ENCODE data around the gene KIAA1549. TPM values are rescaled to one million over a fixed set of nuclear protein-coding genes. Genes with fewer than 3 reads are reported as not detected.

KIAA1549 gene
- total RNA-seq, 2 donors from 2014 or later = 3.7 to 8.8 TPM

DNA sequence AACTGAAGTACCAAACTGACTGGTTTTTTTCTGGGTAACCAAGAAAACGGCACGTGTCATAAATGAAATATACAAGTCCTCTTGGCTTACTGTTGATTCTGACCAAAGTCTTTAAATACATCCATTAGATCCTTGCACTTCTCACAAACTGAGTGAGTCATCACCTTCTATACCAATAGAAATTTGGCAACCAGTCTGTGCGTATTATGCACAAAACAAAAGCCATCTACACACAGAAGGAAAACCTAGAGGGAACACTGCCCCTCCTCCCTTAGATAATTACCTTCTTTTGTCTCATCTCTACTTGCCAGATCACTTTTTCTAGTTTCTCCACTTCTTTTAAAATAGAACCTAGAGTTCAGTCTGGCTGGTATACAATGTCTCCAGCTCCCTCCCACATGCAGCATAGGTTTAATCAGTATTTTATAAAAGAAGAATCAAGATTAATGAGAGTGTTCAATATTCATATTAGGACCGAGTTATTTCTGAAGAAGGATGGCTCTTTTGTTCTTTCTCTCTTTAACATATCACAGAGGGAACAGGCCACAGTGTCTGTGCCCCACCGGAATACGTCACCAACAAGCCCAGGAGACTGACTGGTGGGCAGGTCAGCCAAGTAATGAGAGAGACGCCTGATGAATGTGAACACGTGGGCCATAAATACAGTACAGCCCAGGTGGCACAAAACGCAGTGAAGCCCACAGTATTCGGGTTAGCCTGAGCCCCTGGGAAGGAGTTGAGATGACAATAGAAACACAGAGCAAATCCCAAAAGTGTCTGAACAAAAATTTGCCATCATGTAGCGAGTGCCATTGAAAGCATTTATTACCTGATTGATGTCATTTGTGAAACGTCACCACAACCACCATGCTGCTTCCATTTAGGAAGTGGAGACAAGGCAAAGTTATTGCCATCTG lies 91.3 kb downstream of the KIAA1549 start:
- H3K36me3 ChIP-seq = no peaks in the 10 kb centered on the region
- H3K9me3 ChIP-seq = no peaks in the 10 kb centered on the region
- no peaks in the 10 kb centered on the region for H3K4me1 ChIP-seq (replicated peaks)
- intact Hi-C loops (cut with DNase I) = loop anchor here (5.0 kb wide), 1 partner anchor 187 kb away; no protein-coding TSS in a partner anchor
- H3K27ac ChIP-seq = no peak overlapping the region
- H3K27me3 ChIP-seq (replicated peaks; ENCODE audit: insufficient read depth) = no peaks in the 10 kb centered on the region
- H3K4me3 ChIP-seq = no peak overlapping the region
- WGBS = 53% methylated on average over 12 of the region's 12 CpGs
- DNase-seq (ENCODE audit: low spot score) = no peak
- TF ChIP-seq POLR2AphosphoS5 (IDR thresholded peaks at IDR 0.05) = no peak
- TF ChIP-seq POLR2A (IDR thresholded peaks at IDR 0.05) = no peak
- TF ChIP-seq, protein P1, sequence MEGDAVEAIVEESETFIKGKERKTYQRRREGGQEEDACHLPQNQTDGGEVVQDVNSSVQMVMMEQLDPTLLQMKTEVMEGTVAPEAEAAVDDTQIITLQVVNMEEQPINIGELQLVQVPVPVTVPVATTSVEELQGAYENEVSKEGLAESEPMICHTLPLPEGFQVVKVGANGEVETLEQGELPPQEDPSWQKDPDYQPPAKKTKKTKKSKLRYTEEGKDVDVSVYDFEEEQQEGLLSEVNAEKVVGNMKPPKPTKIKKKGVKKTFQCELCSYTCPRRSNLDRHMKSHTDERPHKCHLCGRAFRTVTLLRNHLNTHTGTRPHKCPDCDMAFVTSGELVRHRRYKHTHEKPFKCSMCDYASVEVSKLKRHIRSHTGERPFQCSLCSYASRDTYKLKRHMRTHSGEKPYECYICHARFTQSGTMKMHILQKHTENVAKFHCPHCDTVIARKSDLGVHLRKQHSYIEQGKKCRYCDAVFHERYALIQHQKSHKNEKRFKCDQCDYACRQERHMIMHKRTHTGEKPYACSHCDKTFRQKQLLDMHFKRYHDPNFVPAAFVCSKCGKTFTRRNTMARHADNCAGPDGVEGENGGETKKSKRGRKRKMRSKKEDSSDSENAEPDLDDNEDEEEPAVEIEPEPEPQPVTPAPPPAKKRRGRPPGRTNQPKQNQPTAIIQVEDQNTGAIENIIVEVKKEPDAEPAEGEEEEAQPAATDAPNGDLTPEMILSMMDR (IDR thresholded peaks at IDR 0.05) = no peak

DNA sequence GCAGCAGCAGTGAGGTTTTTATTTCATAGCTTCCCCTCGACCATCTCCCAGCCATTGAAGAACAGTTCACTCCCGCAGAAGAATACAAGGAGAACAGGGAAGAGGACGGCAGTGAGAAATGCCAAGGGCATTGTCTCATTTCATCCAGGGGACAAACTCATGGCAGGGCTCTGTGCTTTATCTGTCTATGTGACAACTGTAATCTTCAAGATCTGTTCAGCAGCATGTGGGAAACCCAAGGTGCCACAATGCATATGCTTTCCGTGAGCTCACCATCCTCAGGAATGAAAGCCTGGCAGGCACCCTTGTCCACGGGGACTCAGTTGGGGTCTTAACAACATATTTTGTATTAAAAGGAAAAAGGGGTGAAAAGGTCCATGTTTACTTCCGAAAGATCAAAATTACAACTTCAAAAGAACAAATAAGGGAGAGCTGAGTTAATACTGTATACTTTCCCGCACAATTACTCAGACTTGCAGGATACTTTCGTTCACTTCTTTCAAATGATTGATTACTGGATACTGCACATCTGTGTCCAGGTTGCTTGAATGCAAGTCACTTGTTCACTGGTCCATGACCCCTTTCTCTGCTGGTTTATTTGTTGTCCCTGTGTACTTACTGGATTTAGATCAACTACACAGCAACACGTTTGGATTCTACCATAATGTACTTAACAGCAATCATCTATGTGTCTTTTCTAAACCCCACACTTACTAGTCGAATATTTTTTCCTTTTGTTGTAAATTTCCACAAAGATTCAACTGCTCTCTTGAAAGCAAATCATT lies 93.1 kb downstream of the KIAA1549 start:
- H3K27ac ChIP-seq = no peak overlapping the region
- DNase-seq (ENCODE audit: low spot score) = no peak
- 85% methylated on average over 10 of the region's 10 CpGs for WGBS
- H3K27me3 ChIP-seq (replicated peaks; ENCODE audit: insufficient read depth) = no peaks in the 10 kb centered on the region
- H3K9me3 ChIP-seq = no peaks in the 10 kb centered on the region
- H3K4me1 ChIP-seq (replicated peaks) = no peaks in the 10 kb centered on the region
- H3K36me3 ChIP-seq = no peaks in the 10 kb centered on the region
- intact Hi-C loops (cut with DNase I) = loop anchor here (2.0 to 5.0 kb wide), 2 partner anchors 95 to 189 kb away; no protein-coding TSS in a partner anchor
- TF ChIP-seq, protein P1 (IDR thresholded peaks at IDR 0.05) = no peak
- no peak for TF ChIP-seq POLR2A (IDR thresholded peaks at IDR 0.05)
- no peak for TF ChIP-seq POLR2AphosphoS5 (IDR thresholded peaks at IDR 0.05)
- no peak overlapping the region for H3K4me3 ChIP-seq

DNA sequence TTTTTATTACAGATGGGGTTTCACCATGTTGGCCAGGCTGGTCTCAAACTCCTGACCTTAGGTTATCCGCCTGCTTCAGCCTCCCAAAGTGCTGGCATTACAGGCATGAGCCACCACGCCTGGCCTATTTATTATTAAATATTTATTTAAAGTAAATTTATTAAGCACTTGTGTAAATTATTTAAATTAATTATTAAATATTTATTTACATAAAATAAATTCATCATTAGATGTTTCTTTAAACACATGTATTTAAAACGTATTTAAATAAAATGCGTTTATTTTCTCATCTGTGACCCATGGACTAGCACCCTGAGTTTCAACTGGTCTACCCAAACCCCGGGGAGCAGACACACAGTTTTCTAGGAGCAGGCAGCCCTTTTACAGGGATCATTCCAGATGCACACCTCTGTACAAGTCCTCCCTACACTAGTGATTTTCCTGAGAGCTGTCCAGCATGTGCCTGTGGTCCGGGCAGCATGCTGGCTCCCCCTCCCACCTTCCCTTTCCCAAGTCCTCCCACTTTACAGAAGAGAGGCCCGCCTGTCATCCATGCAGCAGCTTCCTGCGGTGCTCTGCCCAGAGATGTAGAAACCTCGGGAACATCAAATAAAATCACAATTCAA lies 94.0 kb downstream of the KIAA1549 start:
- TF ChIP-seq POLR2A (IDR thresholded peaks at IDR 0.05) = no peak
- TF ChIP-seq, protein P1 (IDR thresholded peaks at IDR 0.05) = no peak
- no peak for TF ChIP-seq POLR2AphosphoS5 (IDR thresholded peaks at IDR 0.05)
- WGBS = 91% methylated on average over 9 of the region's 9 CpGs
- H3K27me3 ChIP-seq (replicated peaks; ENCODE audit: insufficient read depth) = no peaks in the 10 kb centered on the region
- H3K4me3 ChIP-seq = no peak overlapping the region
- intact Hi-C loops (cut with DNase I) = loop anchor here (2.0 to 5.0 kb wide), 2 partner anchors 96 to 190 kb away; no protein-coding TSS in a partner anchor
- H3K36me3 ChIP-seq = no peaks in the 10 kb centered on the region
- no peak for DNase-seq (ENCODE audit: low spot score)
- no peaks in the 10 kb centered on the region for H3K4me1 ChIP-seq (replicated peaks)
- H3K27ac ChIP-seq = no peak overlapping the region
- H3K9me3 ChIP-seq = no peaks in the 10 kb centered on the region

DNA sequence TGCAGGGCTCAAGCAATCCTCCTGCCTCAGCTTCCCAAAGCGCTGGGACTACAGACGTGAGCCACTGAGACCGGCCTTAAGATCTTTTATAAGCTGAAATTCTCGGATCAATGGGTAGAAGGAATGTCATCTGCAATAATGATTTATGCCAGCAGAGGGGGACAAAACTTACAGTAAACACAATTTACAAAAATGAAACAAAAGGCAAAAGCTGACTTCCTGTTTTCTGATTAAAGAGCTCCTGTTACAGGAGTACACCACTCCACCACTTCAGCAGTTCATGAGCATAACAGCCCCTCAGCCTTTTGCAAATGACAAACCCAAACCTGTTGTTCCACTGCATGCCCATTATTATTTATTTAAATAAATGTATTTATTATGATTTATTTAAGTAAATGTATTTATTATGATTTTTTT lies 94.7 kb downstream of the KIAA1549 start:
- intact Hi-C loops (cut with DNase I) = loop anchor here (2.0 to 5.0 kb wide), 2 partner anchors 96 to 191 kb away; no protein-coding TSS in a partner anchor
- H3K9me3 ChIP-seq = no peaks in the 10 kb centered on the region
- WGBS = 34% methylated on average over 4 of the region's 4 CpGs
- TF ChIP-seq POLR2AphosphoS5 (IDR thresholded peaks at IDR 0.05) (peak; percentile 17), POLR2A (IDR thresholded peaks at IDR 0.05) (no peak)
- TF ChIP-seq, protein P1 (IDR thresholded peaks at IDR 0.05) = peak in 3 of 4 experiments; percentile 64 to 78 (median 65)
- H3K27ac ChIP-seq = no peak overlapping the region
- H3K4me1 ChIP-seq (replicated peaks) = no peaks in the 10 kb centered on the region
- no peaks in the 10 kb centered on the region for H3K36me3 ChIP-seq
- peak; percentile 33 for DNase-seq (ENCODE audit: low spot score)
- H3K27me3 ChIP-seq (replicated peaks; ENCODE audit: insufficient read depth) = no peaks in the 10 kb centered on the region
- no peak overlapping the region for H3K4me3 ChIP-seq
